Activated T-cell treated with anti-CD3 and anti-CD28 coated beads for 48 hours (primary cell): ENCODE data around the gene CES1.
"Not testable (repeated sequence)": the region's sequence is repeated elsewhere in the genome, so short reads cannot be mapped to it uniquely, and the experiment has no call there.

Experiments
- DNase-seq: peaks from one replicate; pipeline ENCODE4 v3.0.0-alpha.2; 2020; ENCODE audit warnings: low read depth

Gene CES1

GRCh38 chr16:55830658-55831294, 2.1 kb downstream of the CES1 start:
- DNase-seq: no peak

DNA sequence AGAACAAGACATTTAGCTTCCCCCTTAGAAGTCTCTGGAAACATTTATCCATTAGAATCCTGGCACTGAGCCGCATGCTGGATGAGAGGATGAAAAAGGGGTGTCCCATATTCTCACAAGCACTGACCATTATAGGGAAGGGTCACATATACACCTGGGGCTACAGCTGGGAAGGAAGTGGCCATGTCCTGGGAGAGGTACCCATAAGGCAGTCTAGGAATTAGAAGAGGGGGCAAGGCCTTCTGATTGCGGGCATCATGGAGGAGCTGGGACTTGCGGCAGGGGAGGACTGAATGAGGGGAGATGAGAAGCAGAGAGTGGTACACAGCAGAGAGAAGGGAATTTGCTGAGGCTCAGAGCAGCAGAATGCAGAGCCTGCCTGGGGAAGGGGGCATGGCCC, 3.7 kb downstream of the CES1 start:
- not testable (repeated sequence) for DNase-seq

DNA sequence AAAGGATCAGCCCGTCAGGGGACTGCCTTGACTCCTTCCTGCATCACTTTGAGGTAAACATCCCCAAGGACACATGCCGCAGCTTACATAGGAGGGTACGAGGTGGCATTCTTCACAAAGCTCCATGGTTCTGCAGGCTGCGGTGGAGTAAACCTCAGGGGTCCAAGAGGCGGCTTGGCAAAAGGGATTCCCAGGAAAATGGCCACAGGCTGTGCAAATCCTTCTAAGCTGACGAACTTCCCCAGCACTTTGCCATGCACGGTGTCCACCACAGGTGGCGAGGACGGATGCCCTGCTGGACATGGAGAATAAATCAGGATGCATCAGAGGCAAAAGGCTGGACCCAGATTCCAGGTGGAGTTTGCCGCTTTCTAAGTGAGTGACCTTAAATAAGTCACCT, 4.2 kb downstream of the CES1 start:
- no peak for DNase-seq

DNA sequence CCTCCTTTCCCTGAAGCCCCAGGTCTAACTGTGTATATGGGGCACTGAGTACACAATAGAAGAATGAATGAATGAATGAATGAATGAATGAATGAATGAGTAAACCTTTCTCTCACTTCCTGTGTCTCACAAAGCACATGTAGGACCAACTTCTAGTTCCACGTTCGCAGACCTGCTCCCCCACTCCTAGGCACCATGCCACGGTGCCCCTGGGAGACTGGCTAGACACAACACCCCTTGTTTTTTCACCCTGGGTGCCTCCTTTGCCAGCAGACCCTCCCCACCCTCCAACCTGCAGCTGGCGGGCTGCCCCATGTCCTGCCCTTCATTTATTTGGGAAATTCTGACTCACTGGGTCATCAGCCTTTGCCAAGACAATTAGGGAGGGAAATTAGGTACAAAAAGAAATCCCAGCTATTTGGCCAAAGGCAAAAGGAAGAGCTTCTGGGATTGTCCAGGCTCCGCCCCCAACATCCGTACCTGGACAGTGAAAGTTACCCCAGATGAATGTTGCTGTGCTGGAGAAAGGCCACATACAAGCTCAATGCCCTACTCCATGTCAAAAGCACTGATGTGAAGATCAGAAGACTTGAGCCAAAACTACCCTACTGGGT, 7.7 kb downstream of the CES1 start:
- DNase-seq: no peak

DNA sequence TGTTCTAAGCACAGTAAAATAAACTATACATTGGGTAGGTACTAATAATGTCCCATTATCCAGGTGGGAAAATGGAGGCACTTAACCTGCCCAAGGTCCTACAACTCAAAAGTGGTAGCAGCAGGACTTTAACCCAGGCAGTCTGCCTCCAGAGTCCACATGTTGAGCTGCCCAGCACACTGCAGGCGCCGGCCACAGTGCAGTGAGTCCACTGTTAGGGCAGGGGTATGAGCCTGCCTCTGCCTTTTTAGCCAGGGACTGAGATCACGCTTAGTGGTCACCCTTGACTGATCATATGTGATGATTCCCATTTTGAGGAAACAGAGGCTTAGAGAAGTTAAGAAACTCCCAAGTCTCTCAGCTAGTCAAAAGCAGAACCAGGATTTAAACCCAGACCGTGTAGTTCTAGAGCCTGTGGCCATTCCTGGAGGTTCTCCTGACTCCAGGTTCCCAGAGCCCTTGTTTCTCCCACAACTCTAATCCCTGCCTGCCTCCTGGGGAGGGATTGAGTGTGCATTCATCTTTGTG, 8.4 kb downstream of the CES1 start:
- no peak for DNase-seq

- no peak for DNase-seq
Observed at GRCh38 chr16:55822280-55822810, 10.6 kb downstream of the CES1 start.

DNA sequence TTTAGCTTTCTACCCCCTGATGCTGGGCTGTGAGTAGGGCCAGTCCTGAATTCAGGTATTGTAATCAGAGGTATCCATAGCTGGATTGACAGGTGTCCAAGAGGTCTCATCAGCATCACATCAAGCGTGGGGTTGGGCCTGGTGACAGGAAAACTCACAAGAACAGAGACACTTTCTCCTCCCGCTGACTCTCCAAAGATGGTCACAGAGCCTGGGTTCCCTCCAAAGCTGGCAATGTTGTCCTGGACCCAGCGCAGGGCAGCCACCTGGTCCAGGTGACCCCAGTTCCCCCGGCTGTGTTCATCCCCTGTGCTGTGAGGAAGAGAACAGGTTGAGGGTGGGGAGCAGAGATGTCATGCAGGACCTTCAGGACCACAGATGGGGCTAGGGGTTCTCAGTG, 11.7 kb downstream of the CES1 start:
- DNase-seq: no peak

DNA sequence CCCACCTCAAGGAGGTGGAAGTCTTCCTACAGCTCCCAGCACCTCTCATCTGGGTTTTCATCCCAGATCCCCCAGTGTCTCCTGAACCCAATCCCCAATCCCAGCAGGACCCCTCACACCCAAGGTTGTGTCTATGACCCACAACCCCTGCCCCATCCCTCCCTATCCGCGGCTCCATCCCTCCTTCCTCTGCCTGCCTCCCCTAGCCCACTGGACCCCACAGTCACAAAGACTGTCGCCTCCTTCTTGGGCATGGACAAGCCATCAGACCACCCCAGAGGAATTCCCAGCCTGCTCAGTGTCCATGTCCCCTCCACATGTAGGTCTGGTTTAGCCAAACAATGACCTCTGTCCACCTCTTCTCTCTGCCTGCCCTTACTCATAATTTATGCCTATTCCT, 12.3 kb downstream of the CES1 start:
- DNase-seq: no peak

- DNase-seq: no peak
Observed at GRCh38 chr16:55817236-55817912, 15.5 kb downstream of the CES1 start.

DNA sequence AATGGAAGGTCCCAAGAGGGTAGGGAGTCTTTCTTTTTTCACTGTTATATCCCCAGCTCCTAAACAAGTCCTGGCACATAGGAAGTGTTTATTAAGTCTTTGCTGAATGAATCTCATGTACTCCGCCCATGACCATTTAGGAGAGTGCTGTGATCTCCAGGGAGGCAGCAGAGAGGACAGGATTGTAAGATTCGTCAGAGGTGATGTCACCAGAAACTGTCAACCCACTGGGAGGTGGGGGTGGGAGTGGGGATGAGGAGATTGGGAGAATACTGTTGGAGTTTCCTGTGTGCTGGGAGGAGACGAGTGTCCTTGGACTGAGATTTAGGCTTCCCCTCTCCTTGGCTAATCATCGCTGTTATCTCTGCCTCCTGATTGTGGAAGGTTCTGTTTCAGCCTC, 16.7 kb downstream of the CES1 start:
- not testable (repeated sequence) for DNase-seq

DNA sequence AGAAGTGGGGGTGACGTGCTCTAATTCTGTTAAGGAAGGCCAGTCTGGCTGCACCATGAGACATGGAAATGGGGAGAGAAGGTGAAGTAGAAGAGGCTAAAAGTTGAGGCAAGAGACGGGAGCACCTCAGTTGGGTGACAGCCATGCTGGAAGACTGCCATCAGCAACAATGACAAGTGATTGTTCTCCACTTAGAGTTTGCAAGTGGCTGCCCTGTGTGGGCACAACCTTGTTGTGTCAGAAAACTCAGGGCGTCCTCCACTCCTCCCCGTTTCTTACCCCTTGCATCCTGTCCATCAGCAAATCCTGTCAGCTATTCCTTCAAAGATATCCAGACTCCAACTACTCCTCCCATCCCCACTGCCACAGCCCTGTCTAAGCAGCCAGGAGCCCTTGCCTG, 17.6 kb downstream of the CES1 start:
- DNase-seq: no peak

GRCh38 chr16:55814174-55814573, 18.7 kb downstream of the CES1 start:
- DNase-seq: not testable (repeated sequence)

- not testable (repeated sequence) for DNase-seq
Observed at GRCh38 chr16:55813730-55814129, 19.2 kb downstream of the CES1 start.

- no peak for DNase-seq
Observed at GRCh38 chr16:55812951-55813350, 19.9 kb downstream of the CES1 start.

- DNase-seq: no peak
Observed at GRCh38 chr16:55811811-55812210, 21.1 kb downstream of the CES1 start.

GRCh38 chr16:55810451-55810961, 22.4 kb downstream of the CES1 start:
- no peak for DNase-seq

DNA sequence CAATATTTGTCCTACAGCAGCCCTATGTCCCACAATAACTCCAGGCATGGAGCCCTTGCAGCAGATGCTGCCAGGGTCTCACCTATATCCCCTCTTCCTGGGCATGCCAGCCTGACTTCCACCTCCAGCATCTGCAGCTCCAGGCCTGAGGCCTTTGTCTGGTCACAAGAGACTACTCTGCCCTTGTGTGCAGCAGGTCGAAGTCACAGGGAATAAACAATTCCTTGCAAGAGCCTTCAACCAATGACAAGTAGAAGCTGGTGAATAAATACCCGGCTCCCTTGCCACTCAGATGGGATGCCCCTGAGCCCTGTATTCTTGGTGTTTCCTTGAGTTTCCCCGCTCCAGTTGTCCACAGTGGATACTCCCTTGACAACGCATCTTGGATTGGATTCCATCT, 23.0 kb downstream of the CES1 start:
- DNase-seq: no peak

DNA sequence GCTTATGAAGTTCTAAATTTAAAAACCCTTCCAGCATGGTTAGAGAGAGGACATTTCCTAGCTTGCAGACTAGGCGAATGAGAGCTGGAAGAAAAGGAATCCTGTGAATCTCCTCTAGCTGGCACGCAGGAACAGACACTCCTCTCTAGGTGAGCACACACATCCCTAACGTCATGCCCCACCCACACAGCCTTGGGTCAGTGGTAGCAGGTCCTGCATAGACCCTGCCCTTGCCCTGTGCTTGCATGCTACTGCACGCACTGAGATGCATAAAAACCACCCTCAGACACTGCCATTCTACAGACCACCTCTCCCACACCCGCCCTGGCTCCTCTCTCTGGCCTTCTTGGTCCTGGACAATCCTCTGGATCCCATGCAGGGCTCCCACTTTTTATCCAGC, 23.5 kb downstream of the CES1 start:
- DNase-seq: no peak

DNA sequence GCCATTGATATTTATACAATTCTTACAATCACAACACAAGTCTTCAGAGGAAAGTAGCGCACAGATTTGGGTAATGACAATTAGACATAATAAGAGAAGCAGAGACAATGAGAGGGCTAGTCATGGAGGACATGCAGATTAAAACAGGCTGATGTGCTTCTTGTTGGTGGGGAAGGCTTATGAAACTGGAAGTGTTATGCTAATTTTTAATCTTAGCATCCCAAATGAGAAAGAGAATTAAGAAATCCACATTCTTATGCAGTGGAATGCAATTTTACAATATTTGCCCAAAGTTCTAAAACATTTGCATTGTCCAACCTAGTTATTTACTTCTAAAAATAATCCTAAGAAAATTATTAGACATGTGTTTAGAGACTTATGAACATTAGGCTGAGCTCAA, 24.6 kb downstream of the CES1 start:
- not testable (repeated sequence) for DNase-seq

- not testable (repeated sequence) for DNase-seq
Observed at GRCh38 chr16:55805104-55805503, 27.8 kb downstream of the CES1 start.

GRCh38 chr16:55803681-55804080, 29.2 kb downstream of the CES1 start:
- not testable (repeated sequence) for DNase-seq

GRCh38 chr16:55792934-55793374, 39.9 kb downstream of the CES1 start:
- not testable (repeated sequence) for DNase-seq

DNA sequence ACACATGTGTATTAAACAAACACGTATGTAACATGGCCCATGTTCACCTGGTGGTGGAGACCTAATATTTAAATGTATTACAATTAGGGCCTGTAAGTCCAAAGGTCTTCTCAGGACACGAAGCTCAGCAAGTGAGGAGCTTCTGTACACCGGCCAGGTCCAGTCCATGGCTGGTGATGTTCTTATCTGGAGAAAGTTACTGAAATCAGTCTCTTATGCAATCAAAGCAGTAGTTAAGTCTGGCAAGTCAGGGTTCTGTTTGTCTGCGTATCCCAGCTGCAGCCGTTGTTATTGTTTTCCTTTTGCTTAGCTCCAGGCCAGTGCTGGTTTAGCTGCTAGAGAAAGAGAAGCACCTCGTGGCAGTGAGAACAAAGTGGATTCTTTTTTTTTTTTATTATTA, 41.4 kb downstream of the CES1 start:
- DNase-seq: not testable (repeated sequence)
